ENCODE data around the gene COMMD1. TPM values are rescaled to one million over a fixed set of nuclear protein-coding genes. Genes with fewer than 3 reads are reported as not detected.

COMMD1 gene
- polyA plus RNA-seq, 1 donor (not counting 4 experiments of a cell fraction or from before 2014, with no cell fraction given), result 44.8 TPM

GRCh38 chr2:61924895-61925663, 19.6 kb downstream of the COMMD1 start:
- DNase-seq (ENCODE audit: low read depth, low spot score), result no peak
- Histone ChIP-seq H3K79me2 (ENCODE audit: control insufficient read depth, insufficient read depth, low read length) (no peaks in the 10 kb centered on the region), H4K20me1 (ENCODE audit: control insufficient read depth, extremely low read depth, insufficient read depth, low read length) (no peaks in the 10 kb centered on the region), H3K4me1 (ENCODE audit: control insufficient read depth, extremely low read depth, insufficient read depth, low read length) (no peaks in the 10 kb centered on the region), H2AFZ (ENCODE audit: control insufficient read depth, low read length) (no peak overlapping the region), H3K9me3 (ENCODE audit: control insufficient read depth, low read depth, low read length) (no peaks in the 10 kb centered on the region), H3K36me3 (ENCODE audit: control insufficient read depth in 2 of 2, extremely low read depth in 1 of 2, insufficient read depth in 2 of 2, low read length in 2 of 2) (no peaks in the 10 kb centered on the region), H3K27me3 (ENCODE audit: control insufficient read depth, extremely low read depth, insufficient read depth, low read length) (no peaks in the 10 kb centered on the region), H3K4me2 (ENCODE audit: control insufficient read depth, extremely low read depth, insufficient read depth, low read depth, low read length) (no peak overlapping the region), H3K9me1 (ENCODE audit: control insufficient read depth, extremely low read depth, insufficient read depth, low read length) (no peaks in the 10 kb centered on the region), H3K9ac (ENCODE audit: control insufficient read depth, extremely low read depth, insufficient read depth, low read length) (no peak overlapping the region), H3K27ac (ENCODE audit: control insufficient read depth, insufficient read depth, low read length) (no peak overlapping the region), H3K4me3 (ENCODE audit: control insufficient read depth in 2 of 3, extremely low read depth in 1 of 3, insufficient read depth in 2 of 3, low read depth in 1 of 3, low read length in 3 of 3) (no peak overlapping the region)
- dilution Hi-C loops (cut with MboI; ENCODE audit: extremely low pct_ligation_motif_present, low sequenced_read_pairs), result no loop called here
- TF ChIP-seq EZH2 (IDR thresholded peaks at IDR 0.05; ENCODE audit: low read length), result no peak
- FAIRE-seq, result no peak

GRCh38 chr2:61926531-61927477, 21.3 kb downstream of the COMMD1 start:
- no peaks in the 10 kb centered on the region for H3K79me2 ChIP-seq (ENCODE audit: control insufficient read depth, insufficient read depth, low read length)
- no peak overlapping the region for H3K27ac ChIP-seq (ENCODE audit: control insufficient read depth, insufficient read depth, low read length)
- H3K4me1 ChIP-seq (ENCODE audit: control insufficient read depth, extremely low read depth, insufficient read depth, low read length), result no peaks in the 10 kb centered on the region
- TF ChIP-seq CTCF (optimal IDR thresholded peaks at IDR 0.05 in 1 of 3, IDR thresholded peaks at IDR 0.05 in 1 of 3, conservative IDR thresholded peaks at IDR 0.05 in 1 of 3; ENCODE audit: extremely low read depth in 1 of 3, insufficient read depth in 2 of 3, low read length in 3 of 3) (no peak), EZH2 (IDR thresholded peaks at IDR 0.05; ENCODE audit: low read length) (no peak)
- FAIRE-seq, result no peak
- DNase-seq (ENCODE audit: low read depth, low spot score), result no peak
- H3K27me3 ChIP-seq (ENCODE audit: control insufficient read depth, extremely low read depth, insufficient read depth, low read length), result no peaks in the 10 kb centered on the region
- dilution Hi-C loops (cut with MboI; ENCODE audit: extremely low pct_ligation_motif_present, low sequenced_read_pairs), result no loop called here
- no peaks in the 10 kb centered on the region for H3K9me3 ChIP-seq (ENCODE audit: control insufficient read depth, low read depth, low read length)
- H3K4me2 ChIP-seq (ENCODE audit: control insufficient read depth, extremely low read depth, insufficient read depth, low read depth, low read length), result no peak overlapping the region
- no peak overlapping the region for H3K9ac ChIP-seq (ENCODE audit: control insufficient read depth, extremely low read depth, insufficient read depth, low read length)
- no peaks in the 10 kb centered on the region for H3K36me3 ChIP-seq (ENCODE audit: control insufficient read depth in 2 of 2, extremely low read depth in 1 of 2, insufficient read depth in 2 of 2, low read length in 2 of 2)
- no peak overlapping the region for H3K4me3 ChIP-seq (ENCODE audit: control insufficient read depth in 2 of 3, extremely low read depth in 1 of 3, insufficient read depth in 2 of 3, low read depth in 1 of 3, low read length in 3 of 3)
- H4K20me1 ChIP-seq (ENCODE audit: control insufficient read depth, extremely low read depth, insufficient read depth, low read length), result no peaks in the 10 kb centered on the region
- H2AFZ ChIP-seq (ENCODE audit: control insufficient read depth, low read length), result no peak overlapping the region
- no peaks in the 10 kb centered on the region for H3K9me1 ChIP-seq (ENCODE audit: control insufficient read depth, extremely low read depth, insufficient read depth, low read length)
